SIG-M5 treated with dmso at 0.1 percent for 504 hours (cell line): ENCODE measurements around the gene CARS1.
"Not testable (repeated sequence)": the region's sequence is repeated elsewhere in the genome, so short reads cannot be mapped to it uniquely, and the experiment has no call there.

ENCODE experiments used
- DNase-seq: peaks from one replicate; lab custom pipeline; 2025; ENCODE audit not compliant: unreplicated experiment; lab: John Stamatoyannopoulos, UW

The CARS1 gene

DNA sequence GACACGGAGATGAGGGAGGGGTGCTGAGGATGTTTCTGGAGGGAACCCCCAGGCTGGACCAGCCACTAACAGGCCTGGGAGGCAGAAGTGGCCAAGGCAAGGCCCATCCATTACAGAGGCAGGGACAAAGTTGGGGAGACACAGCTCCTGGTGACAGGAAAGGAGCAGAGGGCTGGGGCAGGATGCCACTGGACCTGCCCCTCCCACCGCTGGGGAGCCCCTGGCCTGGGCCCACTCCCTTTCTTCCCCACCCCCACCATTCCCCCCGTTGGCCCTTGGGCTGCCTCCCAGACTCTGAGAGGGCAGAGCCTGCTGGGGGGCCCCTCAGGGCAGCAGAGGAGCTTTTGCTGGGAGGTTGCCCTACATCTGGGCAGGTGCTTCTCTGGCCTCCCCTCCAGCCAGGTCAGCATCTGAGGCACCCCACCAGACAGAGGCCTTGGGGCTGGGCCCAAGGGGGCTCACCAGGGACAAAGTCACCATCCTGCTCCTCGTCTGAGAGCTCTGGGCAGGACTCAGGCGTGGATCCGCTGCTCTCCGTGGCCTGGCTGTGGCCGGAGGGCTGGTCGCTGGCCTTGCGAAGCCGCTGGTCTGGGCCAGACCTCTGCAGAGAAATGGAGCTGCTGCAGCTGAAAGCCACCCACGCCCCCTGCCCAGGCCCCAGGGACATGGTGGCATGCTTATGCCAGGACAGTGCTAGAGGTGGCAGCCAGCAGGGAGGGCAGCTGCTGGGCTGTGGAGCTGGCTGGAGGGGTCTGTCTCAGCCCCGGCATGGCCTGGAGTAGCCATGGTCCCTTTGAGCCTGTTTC is 33.1 kb upstream of the CARS1 start:
- DNase-seq: no peak

DNA sequence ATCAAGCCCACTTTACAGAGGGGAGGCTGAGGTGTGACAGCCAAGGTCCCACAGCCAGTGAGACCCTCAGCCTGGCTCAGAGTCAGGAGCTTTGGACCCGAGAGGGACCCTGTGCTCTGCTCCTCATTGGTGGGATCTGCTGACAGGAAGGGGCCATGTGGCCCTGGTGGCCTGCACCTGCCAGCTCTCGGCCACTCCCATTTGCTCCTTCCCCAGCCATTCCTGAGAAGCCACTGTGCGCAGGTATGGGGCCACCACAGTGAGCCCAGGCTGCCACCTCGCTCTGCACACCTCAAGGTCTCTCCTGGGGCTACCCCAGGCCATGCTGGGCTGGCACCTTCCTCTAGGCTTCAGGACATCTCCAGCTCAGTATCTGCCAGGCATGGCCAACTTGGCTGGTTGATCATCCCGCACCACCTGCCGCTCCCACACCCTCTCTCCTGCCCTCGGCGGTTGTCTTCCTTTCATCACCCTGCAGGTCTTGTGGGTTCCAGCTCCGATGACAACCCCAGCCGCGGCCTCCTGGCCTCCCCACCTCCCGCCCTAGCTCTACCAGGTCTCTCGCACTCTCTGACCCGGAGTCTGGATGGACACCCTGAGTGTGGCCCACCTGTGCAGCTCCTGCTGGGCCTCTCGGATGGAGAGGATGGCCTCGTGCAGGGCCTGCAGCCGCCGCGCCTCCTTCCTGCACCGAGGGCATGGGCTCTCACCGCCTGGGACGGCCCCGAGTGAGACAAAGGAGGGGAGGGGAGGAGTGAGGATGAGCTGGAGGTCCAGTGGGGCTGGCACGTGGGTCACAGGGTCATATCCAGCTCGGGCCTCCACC is 32.2 kb upstream of the CARS1 start:
- DNase-seq: no peak

DNA sequence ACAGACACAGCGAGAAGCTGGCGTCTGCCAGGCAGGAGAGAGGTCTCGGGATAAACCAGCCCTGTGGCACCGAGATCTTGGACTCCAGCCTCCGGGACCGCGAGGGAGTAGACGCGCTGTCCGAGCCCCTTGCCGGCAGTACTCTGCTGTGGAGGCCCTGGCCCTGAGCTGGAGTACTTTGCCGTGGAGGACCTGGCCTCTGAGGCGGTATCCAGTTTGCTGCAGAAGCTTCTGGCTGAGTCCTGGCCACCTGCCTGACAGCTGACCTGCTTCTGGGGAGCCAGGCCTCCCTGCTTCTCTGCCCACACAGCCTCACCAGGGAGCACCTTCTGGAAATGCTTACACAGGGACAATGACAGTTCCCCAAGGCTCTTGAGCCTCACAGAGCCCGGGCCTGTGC is 31.6 kb upstream of the CARS1 start:
- DNase-seq: no peak

DNA sequence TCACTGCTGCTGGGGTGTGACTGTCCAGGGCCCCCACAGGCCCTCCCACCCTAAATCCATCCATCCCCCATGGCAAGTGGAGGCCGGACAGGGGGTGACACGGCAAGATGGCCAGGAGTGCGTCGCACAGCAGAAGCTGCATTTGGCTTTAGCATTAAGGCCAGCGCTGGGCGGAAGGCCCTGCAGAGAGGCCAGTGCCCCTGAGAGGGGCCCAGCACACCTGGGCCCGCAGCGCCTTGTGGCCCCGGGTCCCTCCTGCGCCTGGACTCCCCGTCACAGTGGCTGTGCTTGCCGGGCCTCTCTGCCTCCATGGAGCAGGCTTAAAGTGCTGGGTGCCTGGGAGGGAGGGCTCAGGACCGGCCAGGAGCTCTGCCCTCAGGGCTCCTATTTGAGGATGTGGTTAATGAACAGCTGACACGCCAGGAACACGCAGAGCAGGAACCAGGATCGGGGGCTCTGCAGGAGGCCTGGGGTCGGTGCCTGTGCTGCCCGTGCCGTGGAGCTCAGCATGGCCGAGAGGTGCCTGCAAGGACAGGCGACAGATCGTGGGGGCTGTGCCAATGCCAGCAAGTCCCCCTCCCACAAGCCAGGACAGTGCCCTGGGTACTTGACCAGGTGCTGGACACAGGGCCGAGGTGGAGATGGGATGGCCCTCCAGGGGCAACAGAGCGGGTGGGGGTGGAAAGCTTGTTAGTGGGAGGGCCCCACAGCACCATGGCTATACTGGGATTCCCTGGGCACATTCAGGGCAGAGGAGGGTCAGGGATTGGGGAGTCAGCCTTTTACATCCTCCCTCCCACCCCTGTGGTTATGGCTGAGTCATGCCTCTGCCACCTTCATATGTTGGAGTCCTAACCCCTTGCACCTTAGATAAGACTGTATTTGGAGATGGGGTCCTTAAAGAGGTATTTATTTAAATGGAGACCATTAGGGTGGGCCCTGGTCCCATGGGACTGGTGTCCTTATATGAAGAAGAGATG is 30.9 kb upstream of the CARS1 start:
- no peak for DNase-seq

DNA sequence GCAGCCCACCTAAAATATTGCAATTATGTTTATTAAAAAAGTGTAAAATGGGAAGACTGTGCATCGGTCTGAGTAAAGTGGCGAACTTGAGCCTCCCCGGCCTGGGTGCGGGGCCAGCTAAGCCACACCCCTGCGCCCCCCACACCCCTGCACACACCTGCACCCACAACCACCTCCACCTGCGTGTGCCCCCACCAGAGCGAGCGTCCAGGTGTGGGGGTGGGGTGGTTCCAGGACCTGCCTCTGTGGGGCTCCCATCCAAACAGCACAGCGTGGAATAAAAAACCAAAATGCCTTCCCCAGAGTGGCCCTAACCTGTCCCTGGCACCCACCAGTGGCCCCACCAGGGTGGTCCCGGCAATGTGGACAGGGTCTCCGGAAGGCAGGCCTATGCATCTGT is 30.1 kb upstream of the CARS1 start:
- no peak for DNase-seq

DNA sequence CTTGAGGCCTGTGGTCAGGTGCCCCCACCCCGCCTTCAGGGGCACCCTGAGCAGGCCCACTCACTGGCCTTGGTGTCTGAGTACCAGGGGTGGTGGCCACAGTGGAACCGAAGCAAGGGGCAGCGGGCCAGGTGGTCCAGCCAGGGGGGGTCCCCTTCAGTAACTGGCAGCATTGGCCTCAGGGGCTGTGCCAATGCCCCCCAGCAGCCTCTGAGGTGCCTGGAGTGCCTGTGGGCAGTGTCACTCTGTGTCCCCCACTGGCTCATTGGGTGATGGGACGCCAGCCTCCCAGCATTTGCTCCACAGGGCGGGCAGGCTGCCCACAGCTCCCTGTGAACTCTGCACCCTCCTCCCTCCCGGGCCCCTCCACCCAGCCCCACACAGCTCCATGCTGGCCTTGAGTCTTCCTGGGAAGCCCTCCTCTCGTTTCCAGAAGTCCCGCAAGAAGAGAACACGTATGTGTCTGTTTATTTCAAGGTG is 29.5 kb upstream of the CARS1 start:
- DNase-seq: no peak

DNA sequence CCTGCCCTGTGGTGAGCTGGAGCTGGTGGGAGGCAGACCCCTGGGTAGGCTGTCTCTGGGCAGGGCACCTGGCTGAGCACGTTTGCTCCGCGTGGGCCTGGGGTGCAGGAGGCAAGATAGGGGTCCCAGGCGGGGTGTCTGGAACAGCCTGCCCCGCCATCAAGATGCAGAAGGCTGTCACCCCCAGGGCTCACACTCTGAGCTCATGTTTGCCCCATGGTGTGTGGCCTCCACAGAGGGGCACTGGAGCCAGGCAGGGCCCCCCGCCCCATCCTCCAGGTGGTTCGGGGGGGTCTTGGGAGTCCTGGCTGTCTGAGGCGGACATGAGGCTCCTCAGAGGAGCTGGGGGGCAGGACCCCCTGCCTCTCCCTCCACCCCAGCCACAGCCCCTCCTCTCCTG is 28.9 kb upstream of the CARS1 start:
- DNase-seq: no peak

DNA sequence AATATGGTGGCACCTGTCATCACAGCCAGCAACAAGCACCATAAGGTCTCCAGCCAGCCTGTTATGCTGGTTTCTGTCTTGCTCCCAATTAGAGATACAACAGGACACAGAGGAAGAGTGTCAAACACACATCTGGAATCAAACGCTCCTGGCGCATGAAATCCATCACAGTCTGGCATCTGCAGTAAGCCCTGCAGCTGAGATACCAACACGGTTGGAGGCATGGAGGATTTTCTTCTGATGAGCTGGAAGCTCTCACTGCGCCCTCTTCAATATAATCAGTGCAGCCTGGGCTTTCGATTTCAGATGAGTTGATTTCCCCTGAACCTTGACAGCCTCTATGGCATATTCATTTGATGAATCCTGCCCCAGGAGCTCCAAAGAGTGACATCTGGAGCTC is 27.8 kb upstream of the CARS1 start:
- no peak for DNase-seq

DNA sequence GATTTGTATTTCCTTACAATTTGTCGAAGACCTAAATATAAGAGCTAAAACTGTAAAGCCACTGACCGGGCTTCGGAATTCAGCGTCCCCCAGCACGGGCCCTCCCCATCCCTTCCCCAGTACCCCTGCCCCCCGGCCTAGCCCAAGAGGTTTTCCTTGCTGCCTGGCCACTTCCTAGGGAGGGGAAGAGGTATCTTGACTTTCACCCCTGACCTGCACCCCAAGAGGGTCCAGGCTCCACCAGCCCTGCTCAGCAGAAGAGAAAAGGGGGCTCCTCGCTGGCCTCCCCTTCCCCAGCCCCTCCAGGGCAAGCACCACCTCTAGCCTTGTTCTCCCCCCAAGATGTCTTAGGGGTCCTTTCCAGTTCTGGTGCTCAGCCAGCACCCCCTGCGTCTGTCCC is 26.1 kb upstream of the CARS1 start:
- no peak for DNase-seq

DNA sequence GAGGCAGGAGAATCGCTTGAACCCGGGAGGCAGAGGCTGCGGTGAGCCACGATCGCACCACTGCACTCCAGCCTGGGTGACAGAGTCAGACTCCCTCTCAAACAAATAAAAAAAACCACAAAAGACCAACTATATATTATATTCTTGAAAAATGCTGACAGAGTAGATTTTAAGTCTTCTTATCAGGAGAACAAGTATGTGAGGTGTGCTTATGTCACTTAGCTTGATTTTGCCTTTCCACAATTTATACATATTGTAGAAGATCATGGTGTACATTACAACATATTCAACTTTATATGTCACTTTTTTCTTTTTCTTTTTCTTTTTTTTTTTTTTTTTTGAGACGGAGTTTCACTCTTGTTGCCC is 24.1 kb upstream of the CARS1 start:
- no peak for DNase-seq

DNA sequence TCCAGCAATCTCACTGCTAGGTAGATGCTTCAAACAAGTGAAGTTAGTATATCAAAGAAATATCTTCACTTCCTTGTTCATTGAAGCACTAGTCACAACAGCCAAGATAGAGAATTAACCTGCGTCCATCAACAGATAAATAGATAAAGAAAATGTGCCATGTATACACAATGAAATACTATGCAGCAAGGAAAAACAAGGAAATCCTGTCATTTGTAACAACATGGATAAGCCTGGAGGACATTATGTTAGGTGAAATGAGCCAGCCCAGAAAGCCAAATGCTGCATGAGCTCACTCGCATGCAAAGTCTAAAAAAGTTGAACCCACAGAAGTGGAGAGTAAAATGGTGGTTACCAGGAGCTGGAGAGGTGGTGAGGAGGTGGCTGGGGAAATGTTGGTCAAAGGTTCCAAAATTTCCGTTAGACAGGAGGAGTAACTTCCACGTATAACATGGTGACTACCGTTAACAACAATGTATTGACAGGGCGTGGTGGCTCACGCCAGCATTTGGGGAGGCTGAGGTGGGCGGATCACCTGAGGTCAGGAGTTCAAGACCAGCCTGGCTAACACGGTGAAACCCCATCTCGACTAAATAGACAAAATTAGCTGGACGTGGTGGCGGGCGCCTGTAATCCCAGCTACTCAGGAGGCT is 23.6 kb upstream of the CARS1 start:
- DNase-seq: no peak

DNA sequence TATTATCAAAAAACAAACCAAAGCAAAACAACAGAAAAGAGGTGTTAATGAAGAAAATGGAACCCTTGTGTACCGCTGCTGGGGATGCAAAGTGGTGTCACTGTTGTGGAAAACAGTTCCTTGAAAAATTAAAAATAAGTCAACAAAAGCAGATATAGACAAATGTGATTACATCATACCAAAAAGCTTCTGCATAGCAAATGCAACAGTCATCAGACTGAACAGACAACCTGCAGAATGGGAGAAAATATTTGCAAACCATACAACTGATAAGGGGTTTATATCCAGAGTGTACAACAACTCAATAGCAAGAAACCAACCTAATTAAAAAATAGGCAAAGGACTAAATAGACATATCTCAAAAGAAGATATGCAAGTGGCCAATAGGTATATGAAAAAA is 22.9 kb upstream of the CARS1 start:
- DNase-seq: no peak

DNA sequence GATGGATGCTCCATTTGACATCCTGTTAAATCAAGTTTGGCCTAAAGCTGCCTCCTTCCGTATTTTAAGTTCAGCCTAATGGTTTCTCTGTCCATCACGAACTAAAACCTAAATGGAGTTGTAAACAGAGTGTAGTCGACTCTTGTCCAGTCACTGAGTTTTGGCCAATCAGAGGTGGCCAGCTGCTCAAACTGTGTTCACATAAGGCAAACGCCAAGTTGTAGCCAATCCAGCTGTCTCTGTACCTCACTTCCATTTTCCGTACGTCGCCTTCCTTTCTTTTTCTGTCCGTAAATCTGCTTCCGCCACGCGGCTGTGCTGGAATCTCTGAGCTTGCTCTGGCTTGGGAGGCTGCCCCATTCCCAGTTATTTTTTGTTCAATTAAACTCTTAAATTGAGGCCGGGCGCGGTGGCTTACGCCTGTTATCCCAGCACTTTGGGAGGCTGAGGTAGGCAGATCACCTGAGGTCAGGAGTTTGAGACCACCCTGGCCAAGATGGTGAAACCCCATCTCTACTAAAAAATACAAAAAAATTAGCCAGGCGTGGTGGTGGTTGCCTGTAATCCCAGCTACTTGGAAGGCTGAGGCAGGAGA is 20.7 kb upstream of the CARS1 start:
- no peak for DNase-seq

DNA sequence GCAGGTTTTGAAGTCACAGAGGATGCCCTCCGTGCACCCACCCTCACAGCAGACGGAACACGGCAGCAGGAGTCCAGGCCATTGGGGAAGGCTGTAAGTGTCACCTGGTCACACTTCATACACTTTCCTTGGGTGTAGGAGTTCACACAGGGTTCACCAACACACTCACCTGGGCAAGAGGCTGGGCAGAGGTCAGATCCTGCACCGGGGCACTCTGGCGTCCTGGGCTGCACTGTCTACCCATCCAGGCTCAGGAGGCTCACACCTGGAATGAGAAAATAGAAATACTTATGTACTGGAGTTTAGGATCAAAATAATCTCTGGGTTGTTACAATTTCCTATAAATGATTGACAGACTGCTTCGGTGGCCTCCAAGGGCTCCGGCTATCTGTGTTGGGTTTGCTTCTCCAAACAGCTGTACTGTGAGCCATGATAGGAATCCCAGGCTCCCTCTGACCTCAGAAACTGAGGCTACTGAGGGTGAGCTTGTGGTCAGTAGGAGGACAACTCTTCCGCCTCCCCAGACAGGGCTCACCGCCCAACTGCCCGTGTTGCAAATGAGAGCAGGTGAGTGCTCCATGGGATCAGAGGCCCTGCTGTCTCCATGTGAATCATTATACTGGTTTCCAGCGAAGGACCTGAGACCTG is 20.1 kb upstream of the CARS1 start:
- no peak for DNase-seq

DNA sequence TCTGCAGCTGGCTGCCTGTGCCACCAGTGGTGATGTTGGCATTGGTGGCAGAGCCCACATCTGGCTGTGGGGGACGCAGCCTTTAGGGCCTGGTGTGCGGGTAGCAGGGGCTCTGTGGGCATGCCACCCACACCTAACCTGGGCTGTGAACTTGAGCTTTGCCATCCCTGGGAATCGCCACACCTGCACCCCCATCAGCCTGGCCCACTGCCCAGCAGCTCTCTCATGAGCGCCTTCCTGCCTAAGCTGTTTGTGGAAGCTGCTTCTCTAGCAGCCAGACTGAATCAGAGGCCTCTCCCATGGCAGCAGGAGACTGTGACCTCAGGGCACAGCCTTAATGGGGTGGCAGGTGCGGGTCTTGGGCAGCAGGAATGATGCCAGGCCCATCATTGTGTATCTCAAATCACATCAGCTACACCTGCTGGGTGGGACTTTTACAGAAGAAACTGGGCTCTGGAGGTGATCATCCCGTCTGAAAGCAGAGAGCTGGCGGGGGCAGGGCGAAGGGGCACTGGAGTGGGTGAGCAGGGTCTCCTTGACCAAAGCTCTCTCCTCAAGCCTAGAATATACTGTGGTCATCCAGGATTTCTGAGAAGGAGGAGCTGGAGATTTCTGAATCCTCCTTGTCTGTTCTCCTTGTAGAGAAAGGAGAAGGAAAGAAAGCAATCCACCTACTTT is 17.8 kb upstream of the CARS1 start:
- no peak for DNase-seq

DNA sequence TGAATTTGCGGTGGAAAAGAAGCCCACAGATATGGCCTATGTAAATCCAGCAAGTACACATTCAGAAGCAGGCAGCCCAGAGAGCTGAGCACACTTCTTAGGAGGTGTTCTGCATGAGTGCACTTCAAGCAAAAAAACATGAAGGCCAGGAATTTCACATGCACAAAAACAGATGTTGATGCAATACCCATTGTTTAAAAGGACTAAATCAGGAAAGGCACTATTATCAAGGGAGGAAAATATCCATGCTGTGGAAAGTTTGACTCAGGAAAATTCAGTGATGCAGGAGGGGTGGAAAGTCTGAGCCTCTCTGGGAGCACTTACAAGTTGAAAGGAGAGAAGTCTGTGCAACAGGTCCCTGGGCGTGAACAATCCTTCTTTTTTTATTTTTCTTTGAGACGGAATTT is 15.8 kb upstream of the CARS1 start:
- no peak for DNase-seq

DNA sequence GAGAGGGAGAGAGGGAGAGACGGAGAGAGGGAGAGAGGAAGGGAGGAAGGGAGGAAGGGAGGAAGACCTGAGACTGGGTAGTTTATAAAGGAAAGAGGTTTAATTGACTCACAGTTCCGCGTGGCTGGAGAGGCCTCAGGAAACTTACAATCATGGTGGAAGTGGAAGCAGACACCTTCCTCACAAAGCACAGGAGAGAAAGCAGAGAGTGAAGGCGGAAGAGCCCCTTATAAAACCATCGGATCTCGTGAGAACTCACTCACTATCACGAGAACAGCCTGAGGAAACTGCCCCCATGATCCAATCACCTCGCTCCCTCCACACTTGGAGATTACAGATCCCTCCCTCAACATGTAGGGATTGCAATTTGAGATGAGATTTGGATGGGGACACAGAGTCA is 12.2 kb upstream of the CARS1 start:
- DNase-seq: no peak

DNA sequence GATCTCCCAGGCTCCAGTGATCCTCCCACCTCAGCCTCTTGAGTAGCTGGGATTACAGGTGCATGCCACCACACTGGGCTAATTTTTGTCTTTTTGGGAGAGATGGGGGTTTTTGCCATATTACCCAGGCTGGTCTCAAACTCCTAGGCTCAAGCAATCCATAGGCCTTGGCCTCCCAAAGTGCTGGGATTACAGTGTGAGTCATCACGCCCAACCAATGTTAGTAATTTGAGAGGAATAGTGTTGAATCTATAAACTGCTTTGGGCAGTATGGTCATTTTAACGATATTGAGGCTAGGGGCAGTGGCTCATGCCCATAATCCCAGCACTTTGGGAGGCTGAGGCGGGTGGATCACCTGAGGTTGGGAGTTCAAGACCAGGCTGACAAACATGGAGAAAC is 9.1 kb upstream of the CARS1 start:
- not testable (repeated sequence) for DNase-seq

DNA sequence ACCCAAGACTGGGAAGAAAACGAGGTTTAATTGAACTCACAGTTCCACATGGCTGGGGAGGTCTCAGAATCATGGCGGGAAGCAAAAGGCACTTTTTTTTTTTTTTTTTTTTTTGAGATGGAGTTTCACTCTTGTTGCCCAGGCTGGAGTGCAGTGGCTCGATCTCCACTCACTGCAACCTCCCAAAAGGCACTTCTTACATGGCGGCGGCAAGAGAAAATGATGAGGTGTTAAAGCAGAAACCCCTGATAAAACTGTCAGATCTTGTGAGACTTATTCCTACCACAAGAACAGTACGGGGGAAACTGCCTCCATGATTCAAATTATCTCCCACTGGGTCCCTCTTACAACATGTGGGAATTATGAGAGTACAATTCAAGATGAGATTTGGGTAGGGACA is 7.5 kb upstream of the CARS1 start:
- DNase-seq: not testable (repeated sequence)
